Testis (tissue), 3 donors: ENCODE data around the gene FRG2C. TPM values are rescaled to one million over a fixed set of nuclear protein-coding genes. Genes with fewer than 3 reads are reported as not detected.
A peak's percentile ranks its signal among the peaks of the same experiment; 100 is the strongest.
"Not testable (repeated sequence)": the region's sequence is repeated elsewhere in the genome, so short reads cannot be mapped to it uniquely, and the experiment has no call there.

Experiments used
- DNase-seq: peaks from one replicate; pipeline ENCODE4 v3.0.0-alpha.2; 2019
- H3K27ac ChIP-seq, 2 donors: fragments of 200-600 bp; sonication (generic); one replicate each; pipeline ENCODE4 v1.5.1; 2019
- H3K27me3 ChIP-seq: fragments of 200-600 bp; sonication (generic); one replicate; pipeline ENCODE4 v1.5.1; 2019
- H3K36me3 ChIP-seq: fragments of 200-600 bp; sonication (generic); one replicate; pipeline ENCODE4 v1.5.1; 2017; ENCODE audit warnings: low read depth; ENCODE audit errors: missing control alignments
- H3K4me1 ChIP-seq: fragments of 200-600 bp; sonication (generic); one replicate; pipeline ENCODE4 v1.5.1; 2019
- H3K4me3 ChIP-seq, 2 donors: fragments of 200-600 bp; sonication (generic); one replicate each; pipeline ENCODE4 v1.5.1; 2017 to 2019
- H3K9me3 ChIP-seq: fragments of 200-600 bp; sonication (generic); one replicate; pipeline ENCODE4 v1.5.1; 2017
- POLR2A ChIP-seq: fragments of 450-650 bp; IDR thresholded peaks from one replicate; pipeline ENCODE4 v1.6.1; 2017; ENCODE audit warnings: antibody characterized with exemption, mild to moderate bottlenecking, moderate library complexity
- WGBS, 2 donors: methylation state at CpG; one replicate each; pipeline ENCODE4 v1.1.5; 2018; 5-methylcytosine and 5-hydroxymethylcytosine counted together
- intact Hi-C: fragments of 100-400 bp; cut with DNase I; formaldehyde crosslinking; loops from one replicate; pipeline ENCODE4 v1.15.1; 2023; ENCODE audit warnings: low total_unique reads
- polyA plus RNA-seq: library from polyadenylated mRNA; stranded (reverse); fragments of 350-450 nt; fragmentation: Illumina TruSeq; extraction: RNeasy Lipid Tissue Mini Kit (QIAGEN cat#74804); gene quantifications from one replicate; pipeline ENCODE4 v1.2.3, GENCODE V29; 2014; ENCODE audit warnings: low read depth, low replicate concordance; ENCODE audit not compliant: insufficient read depth
- total RNA-seq, 2 donors: library from RNA; depleted of rRNA; stranded (reverse); fragments of >200 nt; gene quantifications; one replicate each; pipeline ENCODE4 v1.2.3, GENCODE V29; 2016
- TF ChIP-seq, protein P1 (sequence below), 3 experiments: fragments of 450-650 bp in 2 of 3; fragments of 200-600 bp in 1 of 3; sonication (generic) in 1 of 3; IDR thresholded peaks; one replicate each; pipeline ENCODE4 v1.5.1; 2016 to 2019; ENCODE audit warnings: antibody characterized with exemption in 3 of 3, mild to moderate bottlenecking in 2 of 3, moderate library complexity in 1 of 3

FRG2C gene
- total and polyA plus RNA-seq, 3 donors from 2014 or later: 0.37 to 1.1 (median 0.55) TPM

GRCh38 chr3:75641107-75641517 is 23.0 kb upstream of the FRG2C start:
- H3K27me3 ChIP-seq, H3K9me3 ChIP-seq, H3K36me3 ChIP-seq, intact Hi-C loops, H3K27ac ChIP-seq, H3K4me1 ChIP-seq: not testable (repeated sequence)
- WGBS, 2 donors: 0 to 4% methylated on average over 5 to 16 of the region's 16 CpGs
- DNase-seq: peak; percentile 94
- TF ChIP-seq, protein P1, sequence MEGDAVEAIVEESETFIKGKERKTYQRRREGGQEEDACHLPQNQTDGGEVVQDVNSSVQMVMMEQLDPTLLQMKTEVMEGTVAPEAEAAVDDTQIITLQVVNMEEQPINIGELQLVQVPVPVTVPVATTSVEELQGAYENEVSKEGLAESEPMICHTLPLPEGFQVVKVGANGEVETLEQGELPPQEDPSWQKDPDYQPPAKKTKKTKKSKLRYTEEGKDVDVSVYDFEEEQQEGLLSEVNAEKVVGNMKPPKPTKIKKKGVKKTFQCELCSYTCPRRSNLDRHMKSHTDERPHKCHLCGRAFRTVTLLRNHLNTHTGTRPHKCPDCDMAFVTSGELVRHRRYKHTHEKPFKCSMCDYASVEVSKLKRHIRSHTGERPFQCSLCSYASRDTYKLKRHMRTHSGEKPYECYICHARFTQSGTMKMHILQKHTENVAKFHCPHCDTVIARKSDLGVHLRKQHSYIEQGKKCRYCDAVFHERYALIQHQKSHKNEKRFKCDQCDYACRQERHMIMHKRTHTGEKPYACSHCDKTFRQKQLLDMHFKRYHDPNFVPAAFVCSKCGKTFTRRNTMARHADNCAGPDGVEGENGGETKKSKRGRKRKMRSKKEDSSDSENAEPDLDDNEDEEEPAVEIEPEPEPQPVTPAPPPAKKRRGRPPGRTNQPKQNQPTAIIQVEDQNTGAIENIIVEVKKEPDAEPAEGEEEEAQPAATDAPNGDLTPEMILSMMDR (IDR thresholded peaks at IDR 0.05): peak in 1 of 3 experiments; percentile 28
- peak overlapping the region; percentile 49 to 59 for H3K4me3 ChIP-seq

- TF ChIP-seq, protein P1 (IDR thresholded peaks at IDR 0.05): peak in 2 of 3 experiments; percentile 59 to 65
- peak; percentile 33 for DNase-seq
- not testable (repeated sequence) for H3K27ac ChIP-seq
These were observed 20.9 kb upstream of the FRG2C start for GRCh38 chr3:75643031-75643800.

GRCh38 chr3:75645548-75645947 is 18.6 kb upstream of the FRG2C start:
- H3K27ac ChIP-seq, DNase-seq, H3K4me1 ChIP-seq, H3K4me3 ChIP-seq, H3K36me3 ChIP-seq, intact Hi-C loops, H3K9me3 ChIP-seq, H3K27me3 ChIP-seq: not testable (repeated sequence)
- WGBS, 2 donors: 66 to 75% methylated on average over 4 of the region's 4 CpGs

More at GRCh38 chr3:75643031-75643800, 20.9 kb upstream of the FRG2C start:
- intact Hi-C loops, H3K36me3 ChIP-seq, H3K27me3 ChIP-seq, H3K4me1 ChIP-seq, H3K4me3 ChIP-seq, H3K9me3 ChIP-seq: not testable (repeated sequence)
- 19 to 22% methylated on average over 20 of the region's 20 CpGs for WGBS, 2 donors

DNA sequence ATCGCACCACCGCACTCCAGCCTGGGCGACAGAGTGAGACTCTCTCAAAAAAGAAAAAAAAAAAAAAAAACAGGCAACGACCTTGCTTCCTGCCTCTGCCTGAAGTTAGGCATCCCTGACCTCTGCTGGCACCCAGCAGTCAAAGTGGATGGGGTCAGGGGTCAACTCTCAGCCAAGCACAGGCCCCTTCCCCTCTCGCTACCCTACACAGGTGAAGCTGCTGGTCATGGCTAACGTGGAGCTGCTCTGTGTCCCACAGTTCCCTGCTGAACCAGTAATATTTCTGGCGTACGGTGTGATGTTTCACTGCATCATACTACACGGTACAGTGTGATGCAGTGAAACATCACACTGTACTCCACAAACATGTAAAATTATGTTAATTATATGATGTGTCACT is 13.9 kb upstream of the FRG2C start:
- Histone ChIP-seq H3K4me1 (no peaks in the 10 kb centered on the region), H3K36me3 (no peaks in the 10 kb centered on the region), H3K27ac (no peak overlapping the region), H3K4me3 (no peak overlapping the region), H3K27me3 (no peaks in the 10 kb centered on the region), H3K9me3 (no peaks in the 10 kb centered on the region)
- WGBS, 2 donors: 78 to 81% methylated on average over 9 of the region's 9 CpGs
- intact Hi-C loops: no loop called here
- no peak for DNase-seq
- TF ChIP-seq, protein P1 (IDR thresholded peaks at IDR 0.05): no peak
- no peak for TF ChIP-seq POLR2A

DNA sequence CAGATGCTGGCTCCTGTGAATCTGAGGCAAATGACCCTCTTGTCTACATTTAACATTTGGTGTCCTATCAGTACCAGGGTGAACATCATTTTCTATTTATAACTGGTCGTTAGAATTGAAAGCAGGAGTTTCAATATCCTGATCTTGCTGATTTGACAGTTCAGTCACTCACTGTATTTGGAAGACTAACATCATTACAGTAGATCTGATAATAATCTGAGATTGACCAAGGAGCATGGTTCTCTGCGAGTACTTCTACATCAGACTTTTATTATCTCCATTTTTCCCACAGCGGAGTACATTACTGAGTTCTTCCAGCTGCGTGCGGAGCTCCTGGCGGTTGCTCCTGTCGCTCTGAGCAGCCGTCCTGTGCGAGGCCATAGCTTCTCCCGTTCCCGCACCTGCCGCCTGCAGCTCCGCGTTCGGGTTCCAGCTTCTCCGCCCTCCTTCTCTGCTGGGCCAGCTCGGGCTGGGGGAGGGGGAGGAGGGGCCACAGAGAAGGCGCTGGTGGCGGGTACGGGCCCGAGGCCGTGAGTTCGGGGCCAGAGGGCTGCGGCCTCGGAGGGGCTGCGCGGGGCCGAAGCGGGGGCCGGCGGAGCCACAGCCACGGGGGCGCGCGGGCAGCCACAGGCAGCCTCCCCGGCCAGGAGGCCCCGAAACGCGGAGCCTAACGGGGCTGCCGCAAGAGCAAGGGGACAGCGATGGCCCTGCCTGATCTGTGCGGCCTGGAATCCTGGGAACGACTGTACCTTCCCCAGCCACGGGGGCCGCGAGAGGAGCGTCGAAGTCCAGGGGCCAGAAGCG is 8.8 kb upstream of the FRG2C start:
- DNase-seq, intact Hi-C loops, H3K4me1 ChIP-seq, H3K27me3 ChIP-seq, H3K9me3 ChIP-seq, H3K27ac ChIP-seq, H3K36me3 ChIP-seq: not testable (repeated sequence)
- H3K4me3 ChIP-seq: peak overlapping the region in 1 of 2 donors; percentile 43
- WGBS, 2 donors: 11 to 19% methylated on average over 24 to 28 of the region's 50 CpGs

GRCh38 chr3:75655956-75656355 is 8.2 kb upstream of the FRG2C start:
- DNase-seq, H3K27me3 ChIP-seq: not testable (repeated sequence)
- WGBS, 2 donors: 19 to 21% methylated on average over 7 of the region's 7 CpGs

More at GRCh38 chr3:75655956-75656355, 8.2 kb upstream of the FRG2C start:
- intact Hi-C loops, H3K4me3 ChIP-seq, H3K36me3 ChIP-seq, H3K27ac ChIP-seq, H3K4me1 ChIP-seq, H3K9me3 ChIP-seq: not testable (repeated sequence)
